Ramos (cell line): Measurements from ENCODE around the gene PTBP3.
"Not testable (repeated sequence)": the region's sequence is repeated elsewhere in the genome, so short reads cannot be mapped to it uniquely, and the experiment has no call there.

Source experiments
- in situ Hi-C: fragments of 300-500 bp; cut with MboI; formaldehyde crosslinking; loops from one replicate; pipeline ENCODE4 v1.14.3; 2022; ENCODE audit warnings: low sequenced_read_pairs; ENCODE audit not compliant: unreplicated experiment

The PTBP3 gene

DNA sequence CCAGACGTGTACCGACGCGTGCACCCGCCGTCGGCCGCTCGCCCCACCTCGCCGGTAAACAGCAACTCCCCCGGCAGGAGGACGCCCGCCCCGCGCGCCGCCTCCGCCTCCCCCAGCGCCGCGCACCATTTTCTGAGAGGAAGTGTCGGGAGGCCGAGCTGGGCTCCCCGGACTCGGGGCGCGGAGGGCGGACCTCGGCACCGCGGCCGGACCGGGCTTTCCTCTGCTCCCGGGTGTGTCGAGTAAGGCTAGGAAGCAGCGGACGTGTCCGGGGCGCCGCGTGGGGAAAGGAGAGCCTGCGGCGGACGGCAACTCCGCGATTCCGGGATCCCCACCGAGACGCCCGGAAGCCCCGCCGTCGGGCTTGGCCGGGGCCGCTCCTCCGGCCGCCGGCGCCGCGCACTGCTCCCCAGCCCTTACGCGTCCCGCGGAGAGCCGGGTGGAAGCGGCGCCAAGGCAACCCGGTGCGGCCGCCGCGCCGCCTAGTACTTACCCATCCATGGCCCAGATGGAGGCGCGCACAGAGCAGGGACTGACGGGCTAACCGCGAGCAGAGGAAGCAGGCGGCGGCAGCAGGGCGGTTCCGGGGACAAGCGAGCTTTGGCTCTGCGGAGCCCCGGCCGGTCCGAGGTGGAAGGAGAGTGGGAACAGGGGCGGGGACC, at the start of gene PTBP3:
PTBP3 (minus strand) TSS at position 643 of the 662 bp plus-strand sequence. CDS start 35,754 bp downstream, outside the sequence.
- in situ Hi-C loops, result no loop called here

- in situ Hi-C loops, result no loop called here
Measured at GRCh38 chr9:112382501-112383364, 49.3 kb upstream of the PTBP3 start.

DNA sequence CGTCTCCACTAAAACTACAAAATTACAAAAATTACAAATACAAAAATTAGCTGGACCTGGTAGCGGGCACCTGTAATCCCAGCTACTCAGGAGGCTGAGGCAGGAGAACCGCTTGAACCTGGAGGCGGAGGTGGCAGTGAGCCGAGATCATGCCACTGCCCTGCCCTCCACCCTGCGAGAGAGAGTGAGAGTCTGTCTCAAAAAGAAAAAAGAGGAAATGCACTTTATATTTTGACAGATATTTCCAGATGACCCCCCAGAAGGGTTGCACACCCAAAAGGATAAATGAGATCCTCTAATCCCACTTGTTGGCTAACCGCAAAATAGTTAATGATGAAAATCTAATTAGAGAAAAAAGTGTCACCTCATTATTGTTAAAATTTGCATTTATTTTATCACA, 48.6 kb upstream of the PTBP3 start:
- in situ Hi-C loops, result no loop called here

DNA sequence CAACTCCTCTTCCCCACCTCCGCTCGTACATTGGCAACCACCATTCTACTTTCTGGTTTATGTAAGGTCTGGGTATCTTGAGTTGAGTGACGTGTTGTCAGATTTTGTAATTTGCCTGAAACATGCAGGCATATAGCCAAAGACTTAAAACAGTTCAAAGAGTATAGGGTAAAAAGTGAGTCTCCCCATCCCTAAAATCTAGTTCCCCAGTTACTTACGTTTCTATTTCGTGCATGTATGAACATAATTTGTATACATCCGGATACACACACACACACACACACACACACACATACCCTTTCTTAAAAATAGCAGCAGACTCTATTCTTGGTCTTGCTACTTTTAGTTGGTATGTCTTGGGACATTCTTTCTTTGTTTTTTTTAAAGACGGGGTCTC, 47.4 kb upstream of the PTBP3 start:
- in situ Hi-C loops, result no loop called here

- in situ Hi-C loops, result no loop called here
Measured at GRCh38 chr9:112380102-112380824, 46.8 kb upstream of the PTBP3 start, which contains the start of gene HSDL2. TSS of gene HSDL2 (plus strand) at chr9:112380108. CDS start at chr9:112380164, 56 bp downstream.

DNA sequence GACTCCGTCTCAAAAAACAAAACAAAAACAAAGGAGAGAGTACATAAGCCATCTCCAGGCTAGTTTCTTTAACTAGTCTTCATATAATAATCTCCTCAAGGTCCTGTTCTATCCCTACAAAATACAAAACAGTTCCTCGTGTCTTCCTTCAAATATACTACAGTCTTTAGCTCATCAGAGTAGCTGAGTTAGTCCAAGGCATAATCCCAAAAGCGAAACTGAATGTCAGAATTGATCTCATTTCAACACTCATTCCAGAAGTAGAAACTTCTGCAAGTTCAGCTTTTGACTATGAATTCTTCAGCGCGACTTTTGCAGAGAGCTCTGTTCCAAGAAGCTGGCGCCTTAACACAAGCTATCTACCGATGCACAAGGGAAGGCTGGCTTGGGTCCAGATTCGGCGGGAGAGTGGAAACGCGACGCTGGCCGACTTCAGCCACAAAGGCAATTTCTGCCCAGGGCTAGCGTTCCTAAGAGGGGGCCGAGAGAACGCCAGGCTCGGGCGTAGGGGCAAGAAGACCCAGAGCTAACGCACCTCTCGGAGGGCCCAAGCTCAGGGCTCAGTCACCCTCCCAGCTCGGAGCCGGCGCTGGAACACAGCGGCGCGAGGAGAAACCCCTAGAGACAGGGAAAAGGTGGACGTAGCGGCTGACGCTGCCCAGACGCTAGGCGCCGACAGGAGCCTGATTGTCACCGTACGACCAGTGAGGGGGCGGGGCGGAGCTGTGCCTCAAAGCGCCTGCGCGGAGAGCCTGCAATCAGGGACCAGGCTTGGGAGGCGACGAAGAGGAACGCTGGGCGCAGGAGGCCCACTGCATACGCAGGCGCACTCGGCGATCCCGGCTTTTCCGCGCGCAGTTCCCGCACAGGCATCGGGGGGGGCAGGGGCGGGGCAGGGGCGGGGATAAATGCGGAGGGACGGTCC, 46.0 kb upstream of the PTBP3 start:
- in situ Hi-C loops, result no loop called here

DNA sequence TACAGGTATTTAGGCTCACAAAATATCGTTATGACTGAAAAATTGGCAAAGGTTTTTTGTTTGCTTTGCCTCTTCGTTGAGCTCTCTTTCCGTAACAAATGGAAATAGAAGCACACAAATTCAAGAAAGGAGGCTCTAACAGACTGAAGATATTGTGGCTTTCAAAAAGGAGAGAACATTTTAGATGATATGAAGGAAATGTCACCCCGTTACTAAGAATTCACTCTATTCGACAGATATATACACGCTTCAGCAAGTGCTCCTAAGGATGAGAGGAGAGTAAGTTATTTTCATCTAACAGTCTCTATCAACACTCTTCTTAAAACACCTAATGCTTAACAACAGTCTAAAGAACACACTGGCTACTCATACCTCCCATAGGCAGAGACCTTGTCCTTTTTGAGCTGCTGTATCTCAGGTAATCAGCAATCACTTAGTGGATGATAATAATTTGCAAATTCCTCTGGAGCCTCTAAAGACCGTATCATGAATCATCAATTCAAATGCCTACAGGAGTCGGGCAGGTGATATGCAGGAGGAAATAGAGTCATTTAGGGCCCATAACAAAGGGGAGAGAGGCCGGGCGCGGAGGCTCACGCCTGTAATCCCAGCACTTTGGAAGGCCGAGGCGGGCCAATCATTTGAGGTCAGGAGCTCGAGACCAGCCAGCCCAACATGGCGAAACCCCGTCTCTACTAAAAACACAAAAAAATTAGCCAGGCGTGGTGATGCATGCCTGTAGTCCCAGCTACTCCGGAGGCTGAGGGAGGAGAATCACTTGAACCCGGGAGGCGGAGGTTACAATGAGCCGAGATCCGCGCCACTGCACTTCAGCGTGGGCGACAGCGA, 45.1 kb upstream of the PTBP3 start:
- in situ Hi-C loops, result no loop called here

DNA sequence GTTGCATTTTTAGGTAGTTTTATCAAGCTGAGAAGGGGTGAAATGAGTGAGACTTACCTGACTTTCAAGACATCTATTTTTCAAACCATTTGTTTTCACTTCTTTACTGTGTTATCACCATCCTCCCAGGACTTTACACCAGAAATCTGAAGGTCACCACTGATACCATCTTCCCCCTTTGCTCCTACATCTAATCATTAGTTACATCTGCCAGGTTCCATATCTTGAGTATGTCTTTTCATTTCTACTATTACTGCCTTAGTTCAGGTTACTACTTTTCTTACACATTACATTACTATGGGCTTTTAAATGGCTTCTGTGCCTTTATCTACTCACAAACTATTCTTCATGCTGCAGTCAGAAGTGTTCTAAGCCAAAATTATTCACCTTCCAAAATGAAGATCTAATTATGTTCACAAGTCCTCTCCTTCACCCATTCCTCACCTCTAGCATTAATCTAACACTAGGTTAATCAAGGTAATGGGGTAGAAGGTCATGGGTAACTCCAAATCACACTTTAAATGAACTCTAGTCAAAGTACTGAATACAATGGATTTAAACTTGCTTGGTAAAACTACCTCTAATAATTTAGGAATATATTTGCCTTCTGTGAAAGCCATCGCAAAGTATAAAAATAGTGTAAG, 44.4 kb upstream of the PTBP3 start:
- in situ Hi-C loops, result no loop called here

DNA sequence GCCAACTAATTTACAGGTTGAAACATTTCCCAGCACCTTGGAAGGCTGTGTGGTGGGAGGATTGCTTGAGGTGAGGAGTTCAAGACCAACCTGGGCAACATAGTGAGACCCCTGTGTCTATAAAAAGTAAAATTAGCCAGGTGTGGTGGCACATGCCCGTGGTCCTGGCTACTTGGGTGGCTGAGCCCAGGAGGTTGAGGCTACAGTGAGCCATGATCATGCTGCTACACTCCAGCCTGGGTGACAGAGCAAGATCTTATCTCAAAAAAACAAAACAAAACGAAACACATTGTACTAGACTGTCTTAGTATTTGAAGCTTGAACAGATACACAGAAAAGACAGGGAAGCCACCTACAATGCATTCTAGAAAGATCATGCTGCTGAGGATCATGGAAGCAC, 43.7 kb upstream of the PTBP3 start:
- in situ Hi-C loops, result no loop called here

DNA sequence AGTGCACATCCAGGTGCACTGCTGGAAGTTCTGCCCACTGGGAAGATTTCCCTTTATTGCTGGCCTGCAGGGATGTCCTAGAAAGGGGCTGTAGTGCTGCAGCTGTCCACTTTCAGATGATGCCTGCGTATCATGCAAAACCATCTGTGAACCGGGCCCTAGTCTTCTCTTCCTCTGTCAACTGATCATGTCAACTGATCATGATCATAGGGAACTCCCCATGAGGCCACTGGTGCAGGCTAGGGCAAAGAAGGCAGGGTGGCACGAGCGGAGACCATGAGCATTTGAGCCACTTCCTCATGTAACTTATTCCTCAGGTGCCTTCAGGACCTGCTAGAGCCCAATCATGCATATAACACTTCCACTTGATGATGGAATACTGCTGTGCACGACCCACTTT, 41.9 kb upstream of the PTBP3 start:
- in situ Hi-C loops, result no loop called here

DNA sequence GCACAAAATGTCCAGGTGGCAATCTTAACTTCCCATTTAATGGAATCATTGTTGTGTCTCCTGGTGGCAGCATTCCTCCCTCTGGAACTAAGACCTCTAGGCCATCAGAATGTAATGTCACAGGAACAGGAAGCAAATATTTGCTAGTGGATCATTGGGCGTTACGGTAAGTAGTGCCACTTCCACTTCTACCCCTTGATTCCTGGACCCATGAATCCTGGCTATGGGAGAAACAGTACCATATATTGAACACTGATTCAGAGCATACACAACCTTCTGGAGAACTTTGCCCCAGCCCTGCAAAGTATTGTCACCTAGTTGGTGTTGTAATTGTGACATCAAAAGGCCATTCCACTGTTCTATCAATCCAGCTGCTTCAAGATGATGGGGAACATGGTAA, 40.8 kb upstream of the PTBP3 start:
- in situ Hi-C loops, result not testable (repeated sequence)

DNA sequence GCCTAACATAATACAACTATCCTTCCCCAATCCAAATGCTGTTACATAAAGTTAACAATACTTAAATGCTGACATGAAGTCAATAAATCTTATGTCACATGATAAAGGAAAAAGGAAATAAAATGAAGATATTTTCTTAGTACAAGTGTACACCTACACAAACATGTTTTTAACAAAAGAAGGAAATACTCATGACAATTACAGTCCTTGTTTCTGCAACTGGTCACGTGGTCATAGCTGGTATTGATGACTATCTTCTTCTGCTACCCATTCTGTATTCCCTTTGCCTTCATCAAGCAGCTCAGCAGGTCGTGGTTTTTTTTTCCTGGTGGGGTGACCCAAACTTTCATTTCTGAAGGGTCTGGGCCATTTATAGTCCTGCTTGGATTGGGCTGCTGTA, 40.2 kb upstream of the PTBP3 start:
- in situ Hi-C loops, result not testable (repeated sequence)

GRCh38 chr9:112371060-112371459, 37.6 kb upstream of the PTBP3 start:
- in situ Hi-C loops, result no loop called here

DNA sequence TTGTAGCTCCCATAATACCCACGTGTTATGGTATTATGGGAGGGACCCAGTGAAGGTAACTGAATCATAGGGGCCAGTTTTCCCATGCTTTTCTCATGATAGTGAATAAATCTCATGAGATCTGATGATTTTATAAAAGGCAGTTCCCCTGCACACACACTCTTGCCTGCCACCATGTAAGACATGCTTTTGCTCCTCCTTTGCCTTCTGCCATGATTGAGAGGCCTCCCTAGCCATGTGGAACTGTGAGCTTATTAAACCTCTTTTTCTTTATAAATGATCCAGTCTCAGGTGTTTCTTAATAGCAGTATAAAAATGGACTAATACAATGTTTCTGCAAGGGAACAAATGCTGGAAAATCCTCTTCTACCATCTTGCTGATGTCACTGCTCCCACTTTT, 36.4 kb upstream of the PTBP3 start:
- in situ Hi-C loops, result no loop called here

GRCh38 chr9:112367465-112367864, 34.0 kb upstream of the PTBP3 start:
- in situ Hi-C loops, result no loop called here

- in situ Hi-C loops, result no loop called here
Measured at GRCh38 chr9:112366591-112366990, 33.2 kb upstream of the PTBP3 start.

DNA sequence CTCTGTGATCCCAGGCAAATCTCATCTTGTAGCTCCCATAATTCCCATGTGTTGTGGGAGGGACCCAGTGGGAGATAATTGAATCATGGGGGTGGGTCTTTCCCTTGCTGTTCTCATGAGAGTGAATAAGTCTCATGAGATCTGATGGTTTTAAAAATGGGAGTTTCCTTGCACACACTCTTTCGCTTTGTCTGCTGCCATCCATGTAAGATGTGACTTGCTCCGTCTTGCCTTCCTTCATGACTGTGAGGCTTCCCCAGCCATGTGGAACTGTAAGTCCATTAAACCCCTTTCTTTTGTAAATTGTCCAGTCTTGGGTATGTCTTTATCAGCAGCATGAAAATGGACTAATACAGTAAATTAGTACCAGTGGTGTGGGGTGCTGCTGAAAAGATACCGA, 31.8 kb upstream of the PTBP3 start:
- in situ Hi-C loops, result not testable (repeated sequence)

- in situ Hi-C loops, result loop anchor here (5.0 kb wide), 1 partner anchor 267 kb away; no protein-coding TSS in a partner anchor
Measured at GRCh38 chr9:112364761-112365160, 31.3 kb upstream of the PTBP3 start.
